SJSA1 (cell line): ENCODE measurements around the gene HCST. TPM values are rescaled to one million over a fixed set of nuclear protein-coding genes. Genes with fewer than 3 reads are reported as not detected.

ENCODE experiments used
- DNase-seq, 2 experiments: peaks; one replicate each; pipeline ENCODE4 v3.0.0-alpha.2; 2015 to 2020; ENCODE audit warnings: low spot score in 2 of 2, low read depth in 1 of 2
- H3K27ac ChIP-seq: fragments of 250-450 bp; sonication (Bioruptor Pico); 2 replicates; pipeline ENCODE4 v1.5.1; 2020; ENCODE audit warnings: mild to moderate bottlenecking, moderate library complexity
- H3K27me3 ChIP-seq: fragments of 250-450 bp; sonication (Bioruptor Pico); replicated peaks from 2 replicates; pipeline ENCODE4 v1.5.1; 2020; ENCODE audit warnings: mild to moderate bottlenecking, moderate library complexity
- H3K36me3 ChIP-seq: fragments of 250-450 bp; sonication (Bioruptor Pico); 2 replicates; pipeline ENCODE4 v1.5.1; 2020; ENCODE audit warnings: mild to moderate bottlenecking
- H3K4me1 ChIP-seq: fragments of 250-450 bp; sonication (Bioruptor Pico); replicated peaks from 2 replicates; pipeline ENCODE4 v1.6.1; 2021; ENCODE audit warnings: mild to moderate bottlenecking
- H3K4me3 ChIP-seq: fragments of 250-450 bp; sonication (Bioruptor Pico); 2 replicates; pipeline ENCODE4 v1.5.1; 2020; ENCODE audit warnings: mild to moderate bottlenecking
- H3K9me3 ChIP-seq: fragments of 250-450 bp; sonication (Bioruptor Pico); replicated peaks from 2 replicates; pipeline ENCODE4 v1.5.1; 2020; ENCODE audit warnings: mild to moderate bottlenecking
- total RNA-seq: library from RNA; depleted of rRNA; stranded (reverse); fragments of >200 nt; shearing (Covaris generic); gene quantifications from 2 replicates; pipeline ENCODE4 v1.2.3, GENCODE V29; 2014; rRNA removed

The HCST gene
- total RNA-seq, 1 experiment from 2014 or later: not detected

GRCh38 chr19:35940078-35940775, 37.9 kb downstream of the HCST start:
- DNase-seq: no peak
- H3K4me1 ChIP-seq: peaks cover 23% of the 10 kb centered on the region
- no peak overlapping the region for H3K27ac ChIP-seq
- no peaks in the 10 kb centered on the region for H3K9me3 ChIP-seq
- no peak overlapping the region for H3K4me3 ChIP-seq
- no peaks in the 10 kb centered on the region for H3K27me3 ChIP-seq
- no peaks in the 10 kb centered on the region; the same call in none of the 2 replicates for H3K36me3 ChIP-seq

- peaks cover 17% of the 10 kb centered on the region for H3K4me1 ChIP-seq
- no peaks in the 10 kb centered on the region for H3K9me3 ChIP-seq
- H3K27me3 ChIP-seq: no peaks in the 10 kb centered on the region
- no peak overlapping the region for H3K27ac ChIP-seq
- H3K36me3 ChIP-seq: no peaks in the 10 kb centered on the region; the same call in none of the 2 replicates
- no peak overlapping the region for H3K4me3 ChIP-seq
- DNase-seq: no peak
Observed at GRCh38 chr19:35940839-35941238, 38.5 kb downstream of the HCST start.

GRCh38 chr19:35942235-35942634, 39.9 kb downstream of the HCST start:
- peaks cover 8% of the 10 kb centered on the region for H3K4me1 ChIP-seq

GRCh38 chr19:35943321-35944301, 41.3 kb downstream of the HCST start:
- H3K4me1 ChIP-seq: no peaks in the 10 kb centered on the region; the same call in 1 of the 2 replicates
- no peaks in the 10 kb centered on the region; the same call in none of the 2 replicates for H3K36me3 ChIP-seq
- no peak overlapping the region for H3K4me3 ChIP-seq
- H3K27ac ChIP-seq: no peak overlapping the region
- H3K27me3 ChIP-seq: no peaks in the 10 kb centered on the region
- no peak for DNase-seq
- H3K9me3 ChIP-seq: no peaks in the 10 kb centered on the region

More at GRCh38 chr19:35942235-35942634, 39.9 kb downstream of the HCST start:
- Histone ChIP-seq H3K27me3 (no peaks in the 10 kb centered on the region), H3K9me3 (no peaks in the 10 kb centered on the region), H3K36me3 (no peaks in the 10 kb centered on the region; the same call in none of the 2 replicates), H3K27ac (no peak overlapping the region), H3K4me3 (no peak overlapping the region)
- DNase-seq: no peak

- Histone ChIP-seq H3K9me3 (no peaks in the 10 kb centered on the region), H3K4me3 (no peak overlapping the region), H3K36me3 (no peaks in the 10 kb centered on the region; the same call in none of the 2 replicates), H3K27ac (no peak overlapping the region), H3K4me1 (no peaks in the 10 kb centered on the region; the same call in 1 of the 2 replicates), H3K27me3 (no peaks in the 10 kb centered on the region)
- no peak for DNase-seq
Observed at GRCh38 chr19:35944556-35944955, 42.2 kb downstream of the HCST start.

GRCh38 chr19:35945121-35945790, 42.9 kb downstream of the HCST start:
- H3K4me3 ChIP-seq: no peak overlapping the region
- H3K27ac ChIP-seq: no peak overlapping the region
- no peak for DNase-seq
- no peaks in the 10 kb centered on the region; the same call in 1 of the 2 replicates for H3K36me3 ChIP-seq
- H3K4me1 ChIP-seq: no peaks in the 10 kb centered on the region; the same call in 1 of the 2 replicates
- H3K27me3 ChIP-seq: no peaks in the 10 kb centered on the region
- H3K9me3 ChIP-seq: no peaks in the 10 kb centered on the region

- Histone ChIP-seq H3K36me3 (no peaks in the 10 kb centered on the region), H3K9me3 (no peaks in the 10 kb centered on the region)
Observed at GRCh38 chr19:35946203-35946602, 43.9 kb downstream of the HCST start.

GRCh38 chr19:35949131-35949530, 46.8 kb downstream of the HCST start:
- Histone ChIP-seq H3K9me3 (no peaks in the 10 kb centered on the region), H3K4me1 (no peaks in the 10 kb centered on the region; the same call in 1 of the 2 replicates), H3K27me3 (no peaks in the 10 kb centered on the region; the same call in 1 of the 2 replicates), H3K27ac (no peak overlapping the region), H3K4me3 (no peak overlapping the region), H3K36me3 (no peaks in the 10 kb centered on the region)
- no peak for DNase-seq

More at GRCh38 chr19:35946203-35946602, 43.9 kb downstream of the HCST start:
- DNase-seq: no peak
- no peak overlapping the region for H3K4me3 ChIP-seq
- H3K27ac ChIP-seq: no peak overlapping the region
- no peaks in the 10 kb centered on the region for H3K27me3 ChIP-seq
- H3K4me1 ChIP-seq: no peaks in the 10 kb centered on the region; the same call in 1 of the 2 replicates

Other genes with a start within 250 kb of the HCST start
- gene UPK1A, start 236.0 kb upstream of the HCST start, total RNA-seq: not detected in 2 replicates
- not detected in 2 replicates for gene ZBTB32, start 198.0 kb upstream of the HCST start, total RNA-seq
- gene KMT2B, start 184.5 kb upstream of the HCST start, total RNA-seq: 4.9 and 7.4 TPM in 2 replicates
- gene IGFLR1, start 160.1 kb upstream of the HCST start, total RNA-seq: 3.7 and 8.5 TPM in 2 replicates
- gene U2AF1L4, start 157.1 kb upstream of the HCST start, total RNA-seq: 4.8 and 17.6 TPM in 2 replicates
- 16.6 and 28.7 TPM in 2 replicates for gene PSENEN, start 156.9 kb upstream of the HCST start, total RNA-seq
- 7.1 and 12.4 TPM in 2 replicates for gene LIN37, start 154.0 kb upstream of the HCST start, total RNA-seq
- not detected in 2 replicates for gene HSPB6, start 145.5 kb upstream of the HCST start, total RNA-seq
- 7.3 and 8.8 TPM in 2 replicates for gene PROSER3, start 144.4 kb upstream of the HCST start, total RNA-seq
- 3.7 and 4.6 TPM in 2 replicates for gene ARHGAP33, start 127.0 kb upstream of the HCST start, total RNA-seq
- not detected in 2 replicates for gene PRODH2, start 89.7 kb upstream of the HCST start, total RNA-seq
- not detected in 2 replicates for gene NPHS1, start 50.0 kb upstream of the HCST start, total RNA-seq
- gene KIRREL2, start 45.6 kb upstream of the HCST start, total RNA-seq: not detected in 2 replicates
- gene APLP1, start 34.0 kb upstream of the HCST start, total RNA-seq: 11.1 and 11.6 TPM in 2 replicates
- 0.66 and 3.3 TPM in 2 replicates for gene NFKBID, start 2.0 kb upstream of the HCST start, total RNA-seq
- not detected in 2 replicates for gene TYROBP, start 5.8 kb downstream of the HCST start, total RNA-seq
- 3.8 and 5.7 TPM in 2 replicates for gene LRFN3, start 33.8 kb downstream of the HCST start, total RNA-seq
- 34.4 and 53.4 TPM in 2 replicates for gene SDHAF1, start 92.7 kb downstream of the HCST start, total RNA-seq
- gene SYNE4, start 106.3 kb downstream of the HCST start, total RNA-seq: 0.26 TPM in 1 of 2 replicates, not detected in the other
- 17.1 and 37.1 TPM in 2 replicates for gene ALKBH6, start 111.7 kb downstream of the HCST start, total RNA-seq
- gene CLIP3, start 130.3 kb downstream of the HCST start, total RNA-seq: 1.5 and 2.3 TPM in 2 replicates
- gene THAP8, start 151.8 kb downstream of the HCST start, total RNA-seq: 1.1 and 4.2 TPM in 2 replicates
- gene WDR62, start 152.4 kb downstream of the HCST start, total RNA-seq: 21.4 and 23.3 TPM in 2 replicates
- not detected in 2 replicates for gene OVOL3, start 208.6 kb downstream of the HCST start, total RNA-seq
- gene POLR2I, start 212.3 kb downstream of the HCST start, total RNA-seq: 44.8 and 91.0 TPM in 2 replicates
- gene TBCB, start 212.9 kb downstream of the HCST start, total RNA-seq: 305 and 427 TPM in 2 replicates
- 241 and 466 TPM in 2 replicates for gene CAPNS1, start 237.5 kb downstream of the HCST start, total RNA-seq
- not detected in 2 replicates for gene COX7A1, start 249.9 kb downstream of the HCST start, total RNA-seq